Mesenchymal stem cell (in vitro differentiated cells and primary cell): ENCODE data around the gene P4HA3.

Source experiments
- DNase-seq: peaks from one replicate; pipeline ENCODE4 v3.0.0-alpha.2; 2013
- H2AFZ ChIP-seq: one replicate; pipeline ENCODE4 v1.6.1; 2013; ENCODE audit warnings: low read depth, mild to moderate bottlenecking, control low read depth, inconsistent platforms, low read length, moderate library complexity
- H2AK5ac ChIP-seq: 2 replicates; pipeline ENCODE4 v1.6.1; 2013; ENCODE audit warnings: low read length, moderate library complexity, mild to moderate bottlenecking, inconsistent platforms; ENCODE audit not compliant: severe bottlenecking
- H2BK120ac ChIP-seq: one replicate; pipeline ENCODE4 v1.6.1; 2013; ENCODE audit warnings: low read depth, mild to moderate bottlenecking, inconsistent platforms, low read length, moderate library complexity
- H2BK12ac ChIP-seq, 2 experiments: one replicate each; pipeline ENCODE4 v1.6.1; 2013; ENCODE audit warnings: inconsistent platforms in 2 of 2, low read length in 2 of 2, mild to moderate bottlenecking in 2 of 2, moderate library complexity in 2 of 2, control low read depth in 1 of 2
- H2BK15ac ChIP-seq: one replicate; pipeline ENCODE4 v1.6.1; 2013; ENCODE audit warnings: mild to moderate bottlenecking, low read depth, inconsistent platforms; ENCODE audit not compliant: poor library complexity, severe bottlenecking
- H2BK5ac ChIP-seq: 2 replicates; pipeline ENCODE4 v1.6.1; 2013; ENCODE audit warnings: low read depth, mild to moderate bottlenecking, low read length, control low read depth, inconsistent platforms; ENCODE audit not compliant: poor library complexity, severe bottlenecking
- H3K14ac ChIP-seq, 2 experiments: one replicate each; pipeline ENCODE4 v1.6.1; 2013; ENCODE audit warnings: inconsistent platforms in 2 of 2, low read length in 2 of 2, control low read depth in 1 of 2, mild to moderate bottlenecking in 1 of 2, moderate library complexity in 1 of 2
- H3K18ac ChIP-seq, 2 experiments: one replicate each; pipeline ENCODE4 v1.6.1; 2013; ENCODE audit warnings: inconsistent platforms in 2 of 2, low read length in 2 of 2, control low read depth in 1 of 2, low read depth in 1 of 2, mild to moderate bottlenecking in 1 of 2
- H3K23ac ChIP-seq, 2 experiments: one replicate each; pipeline ENCODE4 v1.6.1; 2013; ENCODE audit warnings: inconsistent platforms in 2 of 2, low read length in 2 of 2, mild to moderate bottlenecking in 2 of 2, moderate library complexity in 2 of 2, control low read depth in 1 of 2
- H3K27ac ChIP-seq: 2 replicates; pipeline ENCODE4 v1.5.1; 2013; ENCODE audit warnings: mild to moderate bottlenecking, moderate library complexity, low read length, control low read depth, inconsistent platforms; ENCODE audit not compliant: poor library complexity, severe bottlenecking
- H3K27me3 ChIP-seq, 2 experiments: 2 replicates each; pipeline versions ENCODE4 v1.6.1 to v1.7.0; 2013; ENCODE audit warnings: low read length in 2 of 2, mild to moderate bottlenecking in 2 of 2, moderate library complexity in 2 of 2, control low read depth in 1 of 2, inconsistent platforms in 1 of 2; ENCODE audit not compliant: control insufficient read depth in 1 of 2, insufficient read depth in 1 of 2
- H3K36me3 ChIP-seq, 2 experiments: 2 replicates each; pipeline versions ENCODE4 v1.6.1 to v1.7.0; 2013; ENCODE audit warnings: low read length in 2 of 2, control low read depth in 1 of 2, inconsistent platforms in 1 of 2, low read depth in 1 of 2, mild to moderate bottlenecking in 1 of 2; ENCODE audit not compliant: insufficient read depth in 2 of 2, control insufficient read depth in 1 of 2
- H3K4ac ChIP-seq, 2 experiments: one replicate each; pipeline ENCODE4 v1.6.1; 2013; ENCODE audit warnings: inconsistent platforms in 2 of 2, low read length in 2 of 2, mild to moderate bottlenecking in 2 of 2, moderate library complexity in 2 of 2, control low read depth in 1 of 2, low read depth in 1 of 2
- H3K4me1 ChIP-seq: 2 replicates; pipeline ENCODE4 v1.6.1; 2013; ENCODE audit warnings: low read depth, low read length, control low read depth; ENCODE audit not compliant: control insufficient read depth, insufficient read depth
- H3K4me2 ChIP-seq: 2 replicates; pipeline ENCODE4 v1.6.1; 2013; ENCODE audit warnings: low read length, mild to moderate bottlenecking, inconsistent platforms; ENCODE audit not compliant: poor library complexity, severe bottlenecking
- H3K4me3 ChIP-seq, 2 experiments: 2 replicates each; pipeline versions ENCODE4 v1.5.1 to v1.7.0; 2013; ENCODE audit warnings: low read length in 2 of 2, mild to moderate bottlenecking in 2 of 2, control low read depth in 1 of 2, low read depth in 1 of 2; ENCODE audit not compliant: insufficient read depth in 1 of 2
- H3K79me1 ChIP-seq: replicated peaks from 2 replicates; pipeline ENCODE4 v1.6.1; 2013; ENCODE audit warnings: mild to moderate bottlenecking, control low read depth, low read length, inconsistent platforms; ENCODE audit not compliant: poor library complexity, severe bottlenecking
- H3K9ac ChIP-seq: 2 replicates; pipeline ENCODE4 v1.7.0; 2013; ENCODE audit warnings: mild to moderate bottlenecking, low read length, moderate library complexity
- H3K9me3 ChIP-seq: 2 replicates; pipeline ENCODE4 v1.7.0; 2013; ENCODE audit warnings: mild to moderate bottlenecking, low read length; ENCODE audit not compliant: control insufficient read depth
- H4K8ac ChIP-seq: one replicate; pipeline ENCODE4 v1.6.1; 2013; ENCODE audit warnings: inconsistent platforms, mild to moderate bottlenecking, low read length, moderate library complexity
- H4K91ac ChIP-seq: one replicate; pipeline ENCODE4 v1.6.1; 2013; ENCODE audit warnings: mild to moderate bottlenecking, low read length, inconsistent platforms
- WGBS: methylation state at CpG from one replicate; pipeline ENCODE4 v1.1.7; 2013; ENCODE audit warnings: mixed read lengths; 5-methylcytosine and 5-hydroxymethylcytosine counted together

Gene P4HA3

GRCh38 chr11:74237541-74237940 is 73.9 kb downstream of the P4HA3 start:
- H2AFZ ChIP-seq, result no peak overlapping the region
- no peak overlapping the region for H3K27ac ChIP-seq
- no peak overlapping the region for H3K9ac ChIP-seq
- H2BK120ac ChIP-seq, result no peak overlapping the region
- H3K36me3 ChIP-seq, result peaks cover 9 to 87% of the 10 kb centered on the region in 2 experiments
- peaks cover 10% of the 10 kb centered on the region for H3K79me1 ChIP-seq
- H2BK12ac ChIP-seq, result no peak overlapping the region
- 91% methylated on average over 1 of the region's 2 CpGs for WGBS
- no peak overlapping the region for H3K14ac ChIP-seq
- H3K18ac ChIP-seq, result no peak overlapping the region
- no peak overlapping the region for H3K23ac ChIP-seq
- H3K4me1 ChIP-seq, result no peaks in the 10 kb centered on the region
- no peak overlapping the region for H4K8ac ChIP-seq
- no peak overlapping the region for H4K91ac ChIP-seq
- H2BK5ac ChIP-seq, result no peak overlapping the region
- DNase-seq, result no peak
- no peak overlapping the region for H2AK5ac ChIP-seq
- H3K9me3 ChIP-seq, result no peaks in the 10 kb centered on the region
- H3K4me2 ChIP-seq, result no peak overlapping the region
- no peak overlapping the region for H2BK15ac ChIP-seq
- no peaks in the 10 kb centered on the region for H3K27me3 ChIP-seq
- H3K4ac ChIP-seq, result no peak overlapping the region
- H3K4me3 ChIP-seq, result no peak overlapping the region

DNA sequence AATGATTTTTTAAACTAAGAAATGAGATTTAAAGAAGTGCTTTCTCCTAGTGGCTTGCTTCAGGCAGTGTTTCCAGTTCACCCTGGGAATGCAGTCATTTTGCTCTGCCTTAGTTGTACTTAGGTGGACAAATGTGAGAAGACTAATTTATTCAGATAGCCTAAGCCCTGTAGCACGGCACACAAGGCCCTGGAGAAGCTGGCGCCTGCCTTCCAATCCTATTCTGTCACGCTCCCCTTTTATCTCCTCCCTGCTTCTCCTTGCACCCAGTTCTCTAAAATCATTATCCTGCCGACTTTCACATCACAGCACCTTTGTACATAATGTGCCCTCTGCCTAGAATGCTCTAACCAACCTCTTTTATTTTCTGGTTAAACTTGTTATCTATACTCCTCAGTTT is 76.3 kb downstream of the P4HA3 start:
- Histone ChIP-seq H3K27me3 (no peaks in the 10 kb centered on the region), H3K79me1 (peaks cover 13% of the 10 kb centered on the region), H2BK15ac (no peak overlapping the region), H3K4ac (peak overlapping the region in 1 of 2 experiments; percentile 51), H4K8ac (no peak overlapping the region), H3K18ac (no peak overlapping the region), H2AFZ (no peak overlapping the region), H2BK12ac (no peak overlapping the region), H3K36me3 (peaks cover 18 to 89% of the 10 kb centered on the region in 2 experiments), H3K4me1 (no peaks in the 10 kb centered on the region), H3K27ac (no peak overlapping the region), H2BK5ac (no peak overlapping the region), H3K14ac (no peak overlapping the region), H3K4me2 (no peak overlapping the region), H3K9me3 (no peaks in the 10 kb centered on the region), H4K91ac (no peak overlapping the region), H3K4me3 (no peak overlapping the region), H3K9ac (no peak overlapping the region), H2AK5ac (no peak overlapping the region), H3K23ac (no peak overlapping the region), H2BK120ac (no peak overlapping the region)
- no peak for DNase-seq
- over 99% methylated on average over 4 of the region's 4 CpGs for WGBS

- Histone ChIP-seq H3K36me3 (peaks cover 17 to 82% of the 10 kb centered on the region in 2 experiments), H3K4me3 (no peak overlapping the region), H3K27me3 (no peaks in the 10 kb centered on the region), H4K91ac (no peak overlapping the region), H2BK15ac (no peak overlapping the region), H2AK5ac (no peak overlapping the region), H3K27ac (peak overlapping the region; percentile 14), H2BK120ac (no peak overlapping the region), H2BK5ac (no peak overlapping the region), H3K4ac (no peak overlapping the region), H3K23ac (no peak overlapping the region), H3K4me2 (no peak overlapping the region), H3K14ac (no peak overlapping the region), H3K79me1 (peaks cover 12% of the 10 kb centered on the region), H4K8ac (no peak overlapping the region), H3K9ac (no peak overlapping the region), H3K18ac (no peak overlapping the region), H3K4me1 (no peaks in the 10 kb centered on the region), H2BK12ac (no peak overlapping the region), H2AFZ (no peak overlapping the region), H3K9me3 (no peaks in the 10 kb centered on the region)
- DNase-seq, result no peak
- WGBS, result 89% methylated on average over 3 of the region's 3 CpGs
Observed at GRCh38 chr11:74233683-74234082, 77.8 kb downstream of the P4HA3 start.

DNA sequence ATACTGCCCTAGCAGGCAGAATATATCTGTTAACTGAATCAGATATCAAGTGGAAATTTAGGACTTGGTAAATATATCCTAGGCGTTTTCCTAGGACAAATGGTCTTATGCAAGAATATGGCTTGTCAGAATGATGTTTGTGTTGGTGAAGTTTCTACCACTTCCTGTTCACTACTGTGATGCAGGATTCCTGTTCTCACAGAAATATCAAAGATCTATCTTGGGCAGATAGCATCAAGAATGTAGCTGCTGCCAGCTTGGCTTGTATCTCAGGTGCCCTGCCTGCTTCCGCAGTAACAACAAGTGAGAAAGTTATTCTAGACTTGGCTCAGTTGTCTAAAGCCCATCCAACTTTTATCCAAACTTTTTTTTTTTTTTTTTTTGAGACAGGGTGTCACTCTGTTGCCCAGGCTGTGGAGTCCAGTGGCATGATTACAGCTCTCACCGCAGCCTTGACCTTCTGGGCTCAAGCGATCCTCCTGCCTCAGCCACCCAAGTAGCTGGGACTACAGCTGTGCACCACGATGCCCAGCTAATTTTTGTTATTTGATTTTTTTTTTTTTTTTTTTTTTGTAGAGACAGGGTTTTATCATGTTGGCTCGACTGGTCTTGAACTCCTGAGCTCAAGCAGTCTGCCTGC is 79.0 kb downstream of the P4HA3 start:
- Histone ChIP-seq H2BK12ac (no peak overlapping the region), H2BK5ac (no peak overlapping the region), H3K79me1 (peaks cover 12% of the 10 kb centered on the region), H4K91ac (no peak overlapping the region), H3K23ac (no peak overlapping the region), H3K4me3 (no peak overlapping the region), H3K4ac (no peak overlapping the region), H2BK15ac (no peak overlapping the region), H3K9ac (no peak overlapping the region), H3K9me3 (no peaks in the 10 kb centered on the region), H3K18ac (no peak overlapping the region), H3K27me3 (no peaks in the 10 kb centered on the region), H4K8ac (no peak overlapping the region), H3K4me1 (no peaks in the 10 kb centered on the region), H3K27ac (no peak overlapping the region), H2BK120ac (no peak overlapping the region), H3K36me3 (peaks cover 17 to 69% of the 10 kb centered on the region in 2 experiments), H2AK5ac (no peak overlapping the region), H3K14ac (no peak overlapping the region), H3K4me2 (no peak overlapping the region), H2AFZ (no peak overlapping the region)
- DNase-seq, result no peak
- 98% methylated on average over 6 of the region's 6 CpGs for WGBS
